Subcutaneous adipose tissue (tissue), 4 donors: Measurements from ENCODE around the gene TMEM248. TPM values are rescaled to one million over a fixed set of nuclear protein-coding genes. Genes with fewer than 3 reads are reported as not detected.

Source experiments
- CTCF ChIP-seq: fragments of 450-650 bp; IDR thresholded peaks from one replicate; pipeline ENCODE4 v1.5.1; 2016; ENCODE audit warnings: low read depth, mild to moderate bottlenecking, control low read depth, antibody characterized with exemption, moderate library complexity
- total RNA-seq, 4 donors: library from RNA; depleted of rRNA; stranded (reverse); fragments of >200 nt; gene quantifications; one replicate each; pipeline ENCODE4 v1.1.0, GENCODE V29; 2016

TMEM248 gene
- total RNA-seq, 4 donors from 2014 or later: 71.8 to 131 (median 81.7) TPM

GRCh38 chr7:66948480-66949109, 27.6 kb downstream of the TMEM248 start:
- TF ChIP-seq CTCF: no peak

GRCh38 chr7:66950311-66950710, 29.3 kb downstream of the TMEM248 start:
- no peak for TF ChIP-seq CTCF

- TF ChIP-seq CTCF: no peak
Measured at GRCh38 chr7:66950763-66951162, 29.7 kb downstream of the TMEM248 start.

- TF ChIP-seq CTCF: no peak
Measured at GRCh38 chr7:66952343-66953043, 31.5 kb downstream of the TMEM248 start.

GRCh38 chr7:66953044-66953427, 32.0 kb downstream of the TMEM248 start:
- TF ChIP-seq CTCF: no peak

GRCh38 chr7:66957595-66958290, 36.7 kb downstream of the TMEM248 start:
- TF ChIP-seq CTCF: no peak

GRCh38 chr7:66958538-66959350, 37.7 kb downstream of the TMEM248 start:
- TF ChIP-seq CTCF: no peak
